Measurements from ENCODE around the gene CD276.

- TF ChIP-seq CTCF (IDR thresholded peaks at IDR 0.05) (no peak), ZFX (IDR thresholded peaks at IDR 0.05; ENCODE audit: borderline replicate concordance) (no peak)
These were observed 635 bp downstream of the CD276 start for GRCh38 chr15:73684581-73685455.
